ENCODE data around the gene NAALADL1.
A peak's percentile ranks its signal among the peaks of the same experiment; 100 is the strongest.
"Not testable (repeated sequence)": the region's sequence is repeated elsewhere in the genome, so short reads cannot be mapped to it uniquely, and the experiment has no call there.

The NAALADL1 gene

GRCh38 chr11:65047581-65048422 is 10.6 kb downstream of the NAALADL1 start:
- Mint-ChIP-seq H3K27me3 (ENCODE audit: low read depth) (peaks cover 7% of the 10 kb centered on the region), H3K4me1 (ENCODE audit: low read depth) (peaks cover 12% of the 10 kb centered on the region), H3K36me3 (ENCODE audit: low read depth) (peaks cover 16% of the 10 kb centered on the region), H3K4me3 (peak overlapping the region; percentile 81), H3K9me3 (no peaks in the 10 kb centered on the region), H3K27ac (peak overlapping the region; percentile 60)

DNA sequence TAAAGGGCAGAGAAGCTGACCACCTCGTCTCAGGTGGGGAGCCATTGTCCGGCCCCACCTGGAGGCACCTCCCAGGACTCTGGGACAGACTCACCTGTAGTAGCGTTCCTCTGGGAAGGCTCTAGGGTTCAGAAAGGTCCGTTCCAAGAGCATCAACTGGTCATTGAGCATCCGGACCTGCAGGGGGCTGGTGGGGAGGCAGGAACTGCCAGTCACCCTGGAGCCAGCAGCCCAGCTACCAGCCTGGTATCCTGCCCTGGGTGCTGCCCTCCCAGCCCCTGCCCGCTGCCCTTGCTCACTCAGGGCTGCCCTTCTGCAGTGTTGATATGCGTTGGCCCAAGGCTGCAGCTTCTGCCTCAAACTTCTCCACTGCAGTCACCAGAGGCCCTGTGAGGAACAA is 12.6 kb downstream of the NAALADL1 start:
- no peaks in the 10 kb centered on the region for H3K9me3 Mint-ChIP-seq
- no peak overlapping the region for H3K27ac Mint-ChIP-seq
- peaks cover 16% of the 10 kb centered on the region for H3K4me1 Mint-ChIP-seq (ENCODE audit: low read depth)
- peaks cover 4% of the 10 kb centered on the region for H3K27me3 Mint-ChIP-seq (ENCODE audit: low read depth)
- peak overlapping the region; percentile 17 for H3K4me3 Mint-ChIP-seq
- peaks cover 16% of the 10 kb centered on the region for H3K36me3 Mint-ChIP-seq (ENCODE audit: low read depth)

DNA sequence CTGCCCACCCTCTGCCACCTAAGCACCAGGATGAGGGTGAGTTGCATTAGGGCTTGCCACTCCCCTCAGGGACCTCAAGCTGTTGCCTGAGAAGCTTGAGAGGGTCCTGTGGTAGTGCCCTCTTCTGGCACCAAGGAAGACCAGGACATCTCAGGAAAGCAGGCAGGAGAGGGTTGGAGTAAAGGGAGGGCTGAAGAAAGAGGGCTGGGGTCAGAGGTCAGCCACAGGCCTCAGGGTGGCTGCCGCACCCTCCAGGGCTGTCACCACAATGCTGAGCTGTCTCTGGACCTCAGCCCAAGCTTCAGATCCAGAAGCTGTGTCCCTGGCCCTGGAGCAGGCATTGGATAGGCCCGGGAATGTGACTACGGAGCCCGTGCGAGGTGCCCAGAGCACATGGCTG is 13.3 kb downstream of the NAALADL1 start:
- Mint-ChIP-seq H3K4me1 (ENCODE audit: low read depth) (peaks cover 18% of the 10 kb centered on the region), H3K27me3 (ENCODE audit: low read depth) (peaks cover 4% of the 10 kb centered on the region)

DNA sequence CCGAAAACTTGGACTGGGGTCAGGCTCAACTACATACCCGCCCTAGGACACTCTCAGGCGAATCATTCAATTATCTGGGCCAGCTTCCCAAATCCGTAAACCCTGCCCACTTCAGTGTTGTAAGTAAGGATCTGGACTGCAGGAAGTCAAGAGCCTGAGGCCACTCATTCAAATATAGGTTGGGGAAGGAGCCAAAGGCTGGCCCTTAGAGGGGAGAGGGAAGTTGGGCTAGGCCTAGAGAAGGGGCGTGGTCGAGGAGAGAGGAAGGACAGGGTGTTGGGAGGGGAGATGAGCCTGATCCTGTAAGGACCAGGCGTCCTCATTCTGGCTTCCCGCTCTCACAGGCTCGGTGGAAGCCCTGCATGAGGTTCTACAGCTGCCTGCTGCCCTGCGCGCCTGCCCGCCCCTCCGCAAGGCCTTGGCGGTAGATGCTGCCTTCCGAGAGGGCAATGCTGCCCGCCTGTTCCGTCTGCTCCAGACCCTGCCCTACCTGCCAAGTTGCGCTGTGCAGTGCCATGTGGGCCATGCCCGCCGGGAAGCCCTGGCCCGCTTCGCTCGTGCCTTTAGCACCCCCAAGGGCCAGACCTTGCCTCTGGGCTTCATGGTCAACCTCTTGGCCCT is 14.4 kb downstream of the NAALADL1 start:
- Mint-ChIP-seq H3K27ac (no peak overlapping the region), H3K4me3 (no peak overlapping the region), H3K27me3 (ENCODE audit: low read depth) (peaks cover 4% of the 10 kb centered on the region), H3K36me3 (ENCODE audit: low read depth) (peaks cover 19% of the 10 kb centered on the region), H3K4me1 (ENCODE audit: low read depth) (peaks cover 18% of the 10 kb centered on the region), H3K9me3 (no peaks in the 10 kb centered on the region)

More for the DNA sequence above, 13.3 kb downstream of the NAALADL1 start:
- H3K4me3 Mint-ChIP-seq, result no peak overlapping the region
- no peaks in the 10 kb centered on the region for H3K9me3 Mint-ChIP-seq
- H3K36me3 Mint-ChIP-seq (ENCODE audit: low read depth), result peaks cover 16% of the 10 kb centered on the region
- H3K27ac Mint-ChIP-seq, result no peak overlapping the region

GRCh38 chr11:65042891-65043290 is 15.5 kb downstream of the NAALADL1 start:
- peak overlapping the region; percentile 89 for H3K4me3 Mint-ChIP-seq

DNA sequence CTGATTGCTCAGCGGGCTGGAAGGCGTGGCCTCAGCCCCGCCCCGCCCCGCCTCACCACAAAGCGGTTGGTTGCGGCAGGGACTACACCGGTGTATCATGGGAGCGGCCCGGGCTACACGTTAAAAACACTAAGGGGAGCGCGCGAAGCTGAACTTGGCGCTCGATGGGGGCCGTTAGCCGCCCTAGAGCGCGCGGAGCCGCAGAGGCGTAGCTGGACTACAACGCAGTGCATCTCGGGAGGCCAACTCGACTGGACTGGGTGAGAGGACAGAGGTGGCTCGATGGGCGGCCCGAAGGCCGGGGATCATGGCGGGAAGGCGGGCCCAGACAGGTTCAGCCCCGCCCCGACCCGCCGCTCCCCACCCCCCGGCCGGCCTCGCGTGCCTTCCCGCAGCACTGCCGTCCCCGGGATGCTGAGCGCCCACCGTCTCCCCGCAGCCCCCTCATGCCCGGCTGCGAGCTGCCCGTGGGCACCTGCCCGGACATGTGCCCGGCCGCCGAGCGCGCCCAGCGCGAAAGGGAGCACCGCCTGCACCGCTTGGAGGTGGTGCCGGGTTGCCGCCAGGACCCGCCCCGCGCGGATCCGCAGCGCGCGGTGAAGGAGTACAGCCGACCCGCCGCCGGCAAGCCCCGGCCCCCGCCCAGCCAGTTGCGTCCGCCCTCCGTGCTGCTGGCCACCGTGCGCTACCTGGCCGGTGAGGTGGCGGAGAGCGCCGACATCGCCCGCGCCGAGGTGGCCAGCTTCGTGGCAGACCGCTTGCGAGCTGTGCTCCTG is 17.3 kb downstream of the NAALADL1 start, which contains the start of gene SAC3D1:
TSS of gene SAC3D1 (plus strand) at position 364 of the 776 bp plus-strand sequence. CDS start at position 447, 83 bp downstream.
- peak within 1 kb of the TSS; percentile 92 for H3K4me3 Mint-ChIP-seq
- H3K4me1 Mint-ChIP-seq (ENCODE audit: low read depth), result peaks cover 10% of the 10 kb centered on the region
- H3K27me3 Mint-ChIP-seq (ENCODE audit: low read depth), result no peaks in the 10 kb centered on the region
- peak within 1 kb of the TSS; percentile 96 for H3K27ac Mint-ChIP-seq
- peaks cover 25% of the 10 kb centered on the region for H3K36me3 Mint-ChIP-seq (ENCODE audit: low read depth)
- H3K9me3 Mint-ChIP-seq, result no peaks in the 10 kb centered on the region

More at GRCh38 chr11:65042891-65043290, 15.5 kb downstream of the NAALADL1 start:
- Mint-ChIP-seq H3K9me3 (no peaks in the 10 kb centered on the region), H3K27me3 (ENCODE audit: low read depth) (peaks cover 4% of the 10 kb centered on the region), H3K36me3 (ENCODE audit: low read depth) (peaks cover 25% of the 10 kb centered on the region), H3K4me1 (ENCODE audit: low read depth) (peaks cover 18% of the 10 kb centered on the region), H3K27ac (no peak overlapping the region)

DNA sequence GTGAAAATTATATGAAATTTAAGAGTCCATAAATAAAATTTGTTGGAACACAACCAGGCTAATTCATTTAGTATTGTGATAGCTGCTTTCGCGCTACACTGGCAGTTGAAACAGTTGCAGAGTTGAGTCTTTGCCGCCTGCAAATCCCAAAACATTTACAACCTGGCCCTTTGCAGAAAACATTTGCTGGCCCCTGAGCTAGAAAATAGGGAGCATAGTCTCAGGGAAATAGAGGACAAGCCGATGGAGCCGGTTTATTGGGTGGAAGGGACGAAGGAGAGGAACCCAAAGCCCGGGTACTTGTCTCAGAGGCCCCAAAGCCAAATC is 17.9 kb downstream of the NAALADL1 start:
- no peaks in the 10 kb centered on the region for H3K9me3 Mint-ChIP-seq
- peaks cover 25% of the 10 kb centered on the region for H3K36me3 Mint-ChIP-seq (ENCODE audit: low read depth)
- no peaks in the 10 kb centered on the region for H3K27me3 Mint-ChIP-seq (ENCODE audit: low read depth)

DNA sequence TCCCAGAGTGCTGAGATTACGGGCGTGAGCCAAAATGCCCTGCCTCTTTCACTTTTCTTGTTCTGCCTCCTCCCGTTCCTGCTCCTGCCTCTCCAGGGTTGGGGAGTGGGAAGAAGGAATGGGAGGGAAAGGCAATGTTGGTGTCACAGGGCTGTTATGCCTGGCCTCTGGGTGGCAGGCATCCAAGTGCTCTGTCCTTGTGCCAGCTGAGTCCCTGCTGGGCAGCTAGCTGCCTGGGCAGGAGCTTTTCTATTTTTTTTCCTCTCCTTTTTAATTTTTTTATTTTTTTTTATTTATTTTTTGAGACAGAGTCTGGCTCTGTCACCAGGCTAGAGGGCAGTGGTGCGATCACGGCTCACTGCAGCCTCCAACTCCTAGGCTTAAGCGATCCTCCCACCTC is 21.4 kb downstream of the NAALADL1 start:
- H3K27ac Mint-ChIP-seq, result no peak overlapping the region
- no peaks in the 10 kb centered on the region for H3K27me3 Mint-ChIP-seq (ENCODE audit: low read depth)
- H3K4me3 Mint-ChIP-seq, result no peak overlapping the region
- H3K36me3 Mint-ChIP-seq (ENCODE audit: low read depth), result peaks cover 11% of the 10 kb centered on the region
- peaks cover 4% of the 10 kb centered on the region for H3K4me1 Mint-ChIP-seq (ENCODE audit: low read depth)
- no peaks in the 10 kb centered on the region for H3K9me3 Mint-ChIP-seq

More for the DNA sequence above, 17.9 kb downstream of the NAALADL1 start:
- Mint-ChIP-seq H3K4me1 (ENCODE audit: low read depth) (peaks cover 10% of the 10 kb centered on the region), H3K27ac (peak overlapping the region; percentile 96), H3K4me3 (peak overlapping the region; percentile 92)

- H3K36me3 Mint-ChIP-seq (ENCODE audit: low read depth), result peaks cover 11% of the 10 kb centered on the region
- no peak overlapping the region for H3K27ac Mint-ChIP-seq
- no peaks in the 10 kb centered on the region for H3K27me3 Mint-ChIP-seq (ENCODE audit: low read depth)
- H3K9me3 Mint-ChIP-seq, result no peaks in the 10 kb centered on the region
- H3K4me1 Mint-ChIP-seq (ENCODE audit: low read depth), result peaks cover 1% of the 10 kb centered on the region
- no peak overlapping the region for H3K4me3 Mint-ChIP-seq
Measured at GRCh38 chr11:65035579-65035978, 22.8 kb downstream of the NAALADL1 start.

DNA sequence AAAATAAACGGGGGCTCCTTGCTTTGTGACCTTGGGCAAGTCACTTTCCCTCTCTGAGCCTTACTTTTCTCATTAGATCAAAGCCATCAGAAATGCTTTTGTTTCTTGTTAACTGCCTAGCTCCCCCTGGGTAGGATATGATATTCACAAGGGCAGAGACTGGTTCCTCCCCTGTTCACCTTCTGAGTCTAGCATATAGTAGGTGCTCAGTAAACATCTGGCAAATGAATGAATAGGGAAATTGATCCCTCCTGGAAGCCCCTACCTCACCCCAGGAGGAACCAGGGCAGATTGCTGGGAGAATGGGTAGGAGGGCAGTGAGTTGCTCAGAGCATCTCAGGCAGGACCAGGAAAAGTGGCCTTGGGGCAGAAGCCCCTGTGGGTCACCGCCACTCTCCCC is 23.9 kb downstream of the NAALADL1 start:
- Mint-ChIP-seq H3K4me1 (ENCODE audit: low read depth) (no peaks in the 10 kb centered on the region), H3K4me3 (no peak overlapping the region), H3K27ac (no peak overlapping the region), H3K36me3 (ENCODE audit: low read depth) (peaks cover 8% of the 10 kb centered on the region), H3K9me3 (no peaks in the 10 kb centered on the region), H3K27me3 (ENCODE audit: low read depth) (no peaks in the 10 kb centered on the region)

DNA sequence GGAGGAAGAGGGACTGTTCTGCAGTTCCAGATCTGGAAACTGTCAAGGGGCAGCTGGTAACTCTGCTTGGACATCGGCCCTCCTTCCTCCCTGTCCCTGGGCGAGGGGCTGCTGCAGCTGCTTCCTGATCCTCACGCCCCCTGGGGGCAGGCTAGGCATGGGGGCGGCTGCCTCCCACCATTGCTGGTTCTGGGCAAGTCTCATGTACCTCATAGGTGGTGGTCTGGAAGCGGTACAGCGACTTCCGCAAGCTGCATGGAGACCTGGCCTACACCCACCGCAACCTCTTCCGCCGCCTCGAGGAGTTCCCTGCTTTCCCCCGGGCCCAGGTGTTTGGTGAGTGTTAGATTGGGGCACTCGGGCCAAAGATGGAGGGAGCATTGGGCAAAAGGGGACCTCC is 26.1 kb downstream of the NAALADL1 start:
- Mint-ChIP-seq H3K36me3 (ENCODE audit: low read depth) (peaks cover 3% of the 10 kb centered on the region), H3K27me3 (ENCODE audit: low read depth) (no peaks in the 10 kb centered on the region), H3K9me3 (no peaks in the 10 kb centered on the region), H3K4me3 (no peak overlapping the region), H3K4me1 (ENCODE audit: low read depth) (peaks cover 11% of the 10 kb centered on the region), H3K27ac (no peak overlapping the region)

DNA sequence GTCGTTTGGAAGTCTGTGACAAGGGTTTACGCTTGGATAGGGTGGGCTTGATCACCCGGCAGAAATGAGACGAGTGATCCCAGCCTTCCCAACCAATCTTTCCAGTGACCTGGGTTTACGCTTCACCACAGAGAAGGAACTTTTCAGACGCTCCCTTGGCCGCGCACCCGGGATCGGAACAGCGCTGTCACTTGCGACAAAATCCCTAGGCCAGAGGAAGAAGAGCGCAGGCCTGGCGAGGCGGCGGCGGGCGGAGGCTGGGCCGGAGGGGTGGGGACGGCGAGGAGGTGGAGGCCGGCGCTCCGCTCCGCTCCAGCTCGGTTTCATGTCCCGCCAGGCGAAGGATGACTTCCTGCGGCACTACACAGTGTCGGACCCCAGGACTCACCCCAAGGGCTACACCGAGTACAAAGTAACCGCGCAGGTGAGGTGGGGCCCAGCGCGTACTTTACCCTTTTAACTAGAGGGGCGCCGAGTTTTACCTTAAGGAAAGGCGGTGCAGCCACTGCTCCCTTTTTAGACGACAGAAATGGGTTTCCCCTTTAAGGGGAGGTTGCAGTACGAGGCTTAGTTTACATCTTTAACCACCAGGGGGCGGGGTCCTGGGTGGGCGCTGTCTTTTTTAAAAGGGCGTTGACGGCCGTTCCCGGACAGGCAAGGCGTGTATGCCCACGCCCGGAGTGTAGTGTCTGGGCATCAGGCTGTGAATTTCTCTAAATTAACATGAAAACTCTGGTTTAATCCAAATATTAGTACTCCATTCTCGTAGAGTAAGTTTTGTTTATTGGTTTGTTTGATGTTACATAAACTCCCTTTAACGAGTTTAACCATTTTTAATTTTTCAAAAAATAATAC is 30.9 kb downstream of the NAALADL1 start, which contains the start of gene SNX15:
TSS of gene SNX15 (plus strand) at position 227 of the 855 bp plus-strand sequence. CDS start at position 326, 99 bp downstream.
- Mint-ChIP-seq H3K27me3 (ENCODE audit: low read depth) (no peaks in the 10 kb centered on the region), H3K27ac (peak within 1 kb of the TSS; percentile 87), H3K36me3 (ENCODE audit: low read depth) (peaks cover 3% of the 10 kb centered on the region), H3K9me3 (no peaks in the 10 kb centered on the region), H3K4me3 (peak within 1 kb of the TSS; percentile 87), H3K4me1 (ENCODE audit: low read depth) (peaks cover 16% of the 10 kb centered on the region)

DNA sequence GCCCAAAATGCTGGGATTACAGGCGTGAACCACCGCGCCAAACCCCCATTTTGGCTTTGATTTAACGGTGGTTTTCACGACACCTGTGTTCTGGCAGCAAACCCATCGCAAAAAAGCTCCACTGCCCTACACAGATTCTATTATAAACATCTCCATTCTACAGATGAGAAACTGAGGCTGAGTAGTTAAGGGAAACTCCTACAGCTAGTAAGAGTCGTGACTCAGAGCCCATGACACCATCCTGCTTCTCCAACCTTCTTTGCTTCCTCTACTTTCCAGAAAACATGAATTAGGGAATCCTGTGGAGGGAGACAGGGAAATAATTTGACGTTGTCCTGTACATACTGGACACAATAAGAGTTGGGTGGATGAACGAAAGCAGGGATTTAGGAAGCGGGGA is 31.5 kb downstream of the NAALADL1 start:
- no peaks in the 10 kb centered on the region for H3K27me3 Mint-ChIP-seq (ENCODE audit: low read depth)
- H3K27ac Mint-ChIP-seq, result peak overlapping the region; percentile 87
- H3K4me3 Mint-ChIP-seq, result peak overlapping the region; percentile 87
- H3K4me1 Mint-ChIP-seq (ENCODE audit: low read depth), result peaks cover 16% of the 10 kb centered on the region
- peaks cover 4% of the 10 kb centered on the region for H3K36me3 Mint-ChIP-seq (ENCODE audit: low read depth)
- no peaks in the 10 kb centered on the region for H3K9me3 Mint-ChIP-seq

DNA sequence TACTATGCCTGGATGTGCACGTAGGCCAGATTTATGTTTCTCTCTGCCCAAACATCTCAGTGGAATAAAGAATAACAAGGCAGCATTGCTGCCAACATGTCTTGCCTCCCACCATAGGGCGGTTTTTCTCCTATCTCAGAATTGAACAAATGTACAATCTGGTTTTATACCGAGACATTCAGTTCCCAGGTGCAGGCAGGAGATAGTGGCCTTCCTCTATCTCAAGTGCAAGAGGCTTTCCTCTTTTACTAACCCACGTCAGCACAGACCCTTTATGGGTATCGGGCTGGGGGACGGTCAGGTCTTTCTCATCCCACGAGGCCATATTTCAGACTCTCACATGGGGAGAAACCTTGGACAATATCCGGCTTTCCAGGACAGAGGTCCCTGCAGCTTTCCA is 34.9 kb downstream of the NAALADL1 start:
- not testable (repeated sequence) for H3K4me3 Mint-ChIP-seq; H3K36me3 Mint-ChIP-seq (ENCODE audit: low read depth); H3K27ac Mint-ChIP-seq; H3K9me3 Mint-ChIP-seq; H3K27me3 Mint-ChIP-seq (ENCODE audit: low read depth)
- peaks cover 12% of the 10 kb centered on the region for H3K4me1 Mint-ChIP-seq (ENCODE audit: low read depth)

Measured in T-helper 1 cell treated with Interleukin-12 subunit alpha and Interleukin-12 subunit beta and Interleukin-4 antibody, amounts not matched to agents 30 μg/mL and 1 μg/mL, for 36 hours (primary cell).